ENCODE data around the gene SERPINB5. TPM values are rescaled to one million over a fixed set of nuclear protein-coding genes. Genes with fewer than 3 reads are reported as not detected.

Gene SERPINB5
- total RNA-seq, 1 donor from 2014 or later: not detected

- DNase-seq (ENCODE audit: low spot score): no peak
- Mint-ChIP-seq H3K36me3 (ENCODE audit: low read depth, unreplicated experiment) (no peaks in the 10 kb centered on the region), H3K4me3 (ENCODE audit: unreplicated experiment) (no peak overlapping the region)
Observed at GRCh38 chr18:63480915-63481314, 4.2 kb downstream of the SERPINB5 start.

GRCh38 chr18:63487676-63488075 is 10.9 kb downstream of the SERPINB5 start:
- Mint-ChIP-seq H3K4me3 (ENCODE audit: unreplicated experiment) (no peak overlapping the region), H3K27me3 (ENCODE audit: unreplicated experiment) (peaks cover 1% of the 10 kb centered on the region), H3K4me1 (ENCODE audit: unreplicated experiment) (no peaks in the 10 kb centered on the region), H3K27ac (ENCODE audit: unreplicated experiment) (no peak overlapping the region), H3K9me3 (ENCODE audit: unreplicated experiment) (no peaks in the 10 kb centered on the region), H3K36me3 (ENCODE audit: low read depth, unreplicated experiment) (no peaks in the 10 kb centered on the region)
- TF ChIP-seq, protein P1, sequence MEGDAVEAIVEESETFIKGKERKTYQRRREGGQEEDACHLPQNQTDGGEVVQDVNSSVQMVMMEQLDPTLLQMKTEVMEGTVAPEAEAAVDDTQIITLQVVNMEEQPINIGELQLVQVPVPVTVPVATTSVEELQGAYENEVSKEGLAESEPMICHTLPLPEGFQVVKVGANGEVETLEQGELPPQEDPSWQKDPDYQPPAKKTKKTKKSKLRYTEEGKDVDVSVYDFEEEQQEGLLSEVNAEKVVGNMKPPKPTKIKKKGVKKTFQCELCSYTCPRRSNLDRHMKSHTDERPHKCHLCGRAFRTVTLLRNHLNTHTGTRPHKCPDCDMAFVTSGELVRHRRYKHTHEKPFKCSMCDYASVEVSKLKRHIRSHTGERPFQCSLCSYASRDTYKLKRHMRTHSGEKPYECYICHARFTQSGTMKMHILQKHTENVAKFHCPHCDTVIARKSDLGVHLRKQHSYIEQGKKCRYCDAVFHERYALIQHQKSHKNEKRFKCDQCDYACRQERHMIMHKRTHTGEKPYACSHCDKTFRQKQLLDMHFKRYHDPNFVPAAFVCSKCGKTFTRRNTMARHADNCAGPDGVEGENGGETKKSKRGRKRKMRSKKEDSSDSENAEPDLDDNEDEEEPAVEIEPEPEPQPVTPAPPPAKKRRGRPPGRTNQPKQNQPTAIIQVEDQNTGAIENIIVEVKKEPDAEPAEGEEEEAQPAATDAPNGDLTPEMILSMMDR (IDR thresholded peaks at IDR 0.05; ENCODE audit: unreplicated experiment): no peak
- DNase-seq (ENCODE audit: low spot score): no peak

More at GRCh38 chr18:63480915-63481314, 4.2 kb downstream of the SERPINB5 start:
- Mint-ChIP-seq H3K4me1 (ENCODE audit: unreplicated experiment) (peaks cover 5% of the 10 kb centered on the region), H3K27ac (ENCODE audit: unreplicated experiment) (no peak overlapping the region), H3K9me3 (ENCODE audit: unreplicated experiment) (no peaks in the 10 kb centered on the region), H3K27me3 (ENCODE audit: unreplicated experiment) (no peaks in the 10 kb centered on the region)
- TF ChIP-seq, protein P1 (IDR thresholded peaks at IDR 0.05; ENCODE audit: unreplicated experiment): no peak

DNA sequence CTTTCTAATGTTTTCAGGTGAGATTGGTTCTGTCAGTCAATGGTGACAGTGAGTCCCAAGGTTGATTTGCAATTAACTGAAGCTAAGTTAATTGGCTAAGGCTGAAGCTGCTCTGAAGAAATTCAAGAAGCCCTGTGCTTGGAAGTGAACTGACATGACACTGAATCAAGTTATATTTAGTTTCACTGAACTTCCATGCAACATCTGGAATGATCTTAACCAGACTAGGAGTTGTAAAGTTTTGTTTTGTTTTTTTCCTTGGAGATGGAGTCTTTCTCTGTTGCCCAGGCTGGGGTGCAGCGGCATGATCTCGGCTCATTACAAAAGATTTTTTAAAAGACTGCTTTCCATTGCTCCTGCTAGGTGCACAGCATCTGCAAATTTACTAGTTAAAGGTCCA is 11.4 kb downstream of the SERPINB5 start:
- H3K27ac Mint-ChIP-seq (ENCODE audit: unreplicated experiment): no peak overlapping the region
- H3K4me1 Mint-ChIP-seq (ENCODE audit: unreplicated experiment): no peaks in the 10 kb centered on the region
- H3K4me3 Mint-ChIP-seq (ENCODE audit: unreplicated experiment): no peak overlapping the region
- DNase-seq (ENCODE audit: low spot score): no peak
- H3K9me3 Mint-ChIP-seq (ENCODE audit: unreplicated experiment): no peaks in the 10 kb centered on the region
- peaks cover 1% of the 10 kb centered on the region for H3K27me3 Mint-ChIP-seq (ENCODE audit: unreplicated experiment)
- TF ChIP-seq, protein P1 (IDR thresholded peaks at IDR 0.05; ENCODE audit: unreplicated experiment): no peak
- H3K36me3 Mint-ChIP-seq (ENCODE audit: low read depth, unreplicated experiment): no peaks in the 10 kb centered on the region

- H3K4me1 Mint-ChIP-seq (ENCODE audit: unreplicated experiment): no peaks in the 10 kb centered on the region
- no peaks in the 10 kb centered on the region for H3K27me3 Mint-ChIP-seq (ENCODE audit: unreplicated experiment)
- no peak overlapping the region for H3K27ac Mint-ChIP-seq (ENCODE audit: unreplicated experiment)
- H3K36me3 Mint-ChIP-seq (ENCODE audit: low read depth, unreplicated experiment): no peaks in the 10 kb centered on the region
- TF ChIP-seq, protein P1 (IDR thresholded peaks at IDR 0.05; ENCODE audit: unreplicated experiment): no peak
- no peak overlapping the region for H3K4me3 Mint-ChIP-seq (ENCODE audit: unreplicated experiment)
- H3K9me3 Mint-ChIP-seq (ENCODE audit: unreplicated experiment): no peaks in the 10 kb centered on the region
- DNase-seq (ENCODE audit: low spot score): no peak
Observed at GRCh38 chr18:63492851-63493250, 16.1 kb downstream of the SERPINB5 start.

- no peaks in the 10 kb centered on the region for H3K9me3 Mint-ChIP-seq (ENCODE audit: unreplicated experiment)
- H3K4me3 Mint-ChIP-seq (ENCODE audit: unreplicated experiment): no peak overlapping the region
- no peaks in the 10 kb centered on the region for H3K27me3 Mint-ChIP-seq (ENCODE audit: unreplicated experiment)
- no peaks in the 10 kb centered on the region for H3K36me3 Mint-ChIP-seq (ENCODE audit: low read depth, unreplicated experiment)
- TF ChIP-seq, protein P1 (IDR thresholded peaks at IDR 0.05; ENCODE audit: unreplicated experiment): no peak
- DNase-seq (ENCODE audit: low spot score): no peak
- H3K27ac Mint-ChIP-seq (ENCODE audit: unreplicated experiment): no peak overlapping the region
- H3K4me1 Mint-ChIP-seq (ENCODE audit: unreplicated experiment): no peaks in the 10 kb centered on the region
Observed at GRCh38 chr18:63495675-63496074, 18.9 kb downstream of the SERPINB5 start.
